ENCODE measurements around the gene TICAM2. TPM values are rescaled to one million over a fixed set of nuclear protein-coding genes. Genes with fewer than 3 reads are reported as not detected.

TICAM2 gene
- total RNA-seq, 4 donors from 2014 or later = 0.59 to 1.3 (median 0.78) TPM

DNA sequence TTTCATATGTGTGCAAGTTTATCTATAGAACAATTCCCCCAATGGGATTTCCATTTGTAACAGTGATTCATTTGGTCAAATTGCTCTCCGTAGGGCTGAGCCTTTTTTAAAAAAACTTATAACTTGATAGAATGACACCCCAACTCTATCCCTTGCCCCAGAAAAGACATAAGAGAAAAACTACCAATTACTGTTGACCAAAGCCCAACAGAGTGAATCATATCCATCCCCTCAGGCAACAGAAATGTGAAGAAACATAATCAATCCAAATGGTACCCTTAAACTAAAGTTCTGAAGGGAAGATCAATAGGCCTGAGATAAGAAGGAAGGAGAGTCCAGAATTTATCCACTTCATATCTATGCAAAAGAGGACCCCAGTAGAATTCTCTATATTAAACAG is 17.8 kb downstream of the TICAM2 start:
- Histone ChIP-seq H3K27ac (no peak overlapping the region), H3K9me3 (no peaks in the 10 kb centered on the region), H3K36me3 (no peaks in the 10 kb centered on the region), H3K27me3 (no peaks in the 10 kb centered on the region), H3K4me1 (peaks cover 20 to 30% of the 10 kb centered on the region in 2 donors), H3K4me3 (no peak overlapping the region)
- DNase-seq = no peak
- intact Hi-C loops (cut with DNase I; ENCODE audit: low total_unique reads) (no loop called here), in situ Hi-C loops (cut with MboI; ENCODE audit: low sequenced_read_pairs in 4 of 4) (loop anchor here in 2 of 4 donors (5.0 to 10.0 kb wide), 2 partner anchors 210 to 272 kb away; no protein-coding TSS in a partner anchor)
- TF ChIP-seq, protein P1, sequence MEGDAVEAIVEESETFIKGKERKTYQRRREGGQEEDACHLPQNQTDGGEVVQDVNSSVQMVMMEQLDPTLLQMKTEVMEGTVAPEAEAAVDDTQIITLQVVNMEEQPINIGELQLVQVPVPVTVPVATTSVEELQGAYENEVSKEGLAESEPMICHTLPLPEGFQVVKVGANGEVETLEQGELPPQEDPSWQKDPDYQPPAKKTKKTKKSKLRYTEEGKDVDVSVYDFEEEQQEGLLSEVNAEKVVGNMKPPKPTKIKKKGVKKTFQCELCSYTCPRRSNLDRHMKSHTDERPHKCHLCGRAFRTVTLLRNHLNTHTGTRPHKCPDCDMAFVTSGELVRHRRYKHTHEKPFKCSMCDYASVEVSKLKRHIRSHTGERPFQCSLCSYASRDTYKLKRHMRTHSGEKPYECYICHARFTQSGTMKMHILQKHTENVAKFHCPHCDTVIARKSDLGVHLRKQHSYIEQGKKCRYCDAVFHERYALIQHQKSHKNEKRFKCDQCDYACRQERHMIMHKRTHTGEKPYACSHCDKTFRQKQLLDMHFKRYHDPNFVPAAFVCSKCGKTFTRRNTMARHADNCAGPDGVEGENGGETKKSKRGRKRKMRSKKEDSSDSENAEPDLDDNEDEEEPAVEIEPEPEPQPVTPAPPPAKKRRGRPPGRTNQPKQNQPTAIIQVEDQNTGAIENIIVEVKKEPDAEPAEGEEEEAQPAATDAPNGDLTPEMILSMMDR (IDR thresholded peaks at IDR 0.05 in 4 of 5, conservative IDR thresholded peaks at IDR 0.05 in 1 of 5) = no peak
- no peak for TF ChIP-seq POLR2A (IDR thresholded peaks at IDR 0.05)
- no peak for ATAC-seq

DNA sequence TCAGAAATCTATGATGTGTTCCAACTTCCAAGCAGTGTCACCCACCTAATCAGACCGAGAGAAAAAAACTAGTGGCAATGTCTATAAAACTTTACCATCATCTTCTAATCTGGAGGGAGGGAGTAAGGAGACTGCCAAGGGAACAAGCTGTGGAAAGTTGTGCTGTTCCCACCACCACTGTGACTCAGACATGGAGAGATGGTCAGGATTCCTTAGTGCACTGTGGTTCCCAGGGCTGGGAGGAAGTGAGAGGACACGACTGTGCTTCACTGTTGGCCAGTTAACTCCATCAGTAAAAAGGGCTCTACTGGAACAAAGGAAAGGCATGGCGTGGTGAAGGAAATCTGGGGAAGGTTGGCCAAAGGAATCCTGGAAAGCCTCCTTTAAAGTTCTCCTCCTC is 18.8 kb downstream of the TICAM2 start:
- intact Hi-C loops (cut with DNase I; ENCODE audit: low total_unique reads) = no loop called here

DNA sequence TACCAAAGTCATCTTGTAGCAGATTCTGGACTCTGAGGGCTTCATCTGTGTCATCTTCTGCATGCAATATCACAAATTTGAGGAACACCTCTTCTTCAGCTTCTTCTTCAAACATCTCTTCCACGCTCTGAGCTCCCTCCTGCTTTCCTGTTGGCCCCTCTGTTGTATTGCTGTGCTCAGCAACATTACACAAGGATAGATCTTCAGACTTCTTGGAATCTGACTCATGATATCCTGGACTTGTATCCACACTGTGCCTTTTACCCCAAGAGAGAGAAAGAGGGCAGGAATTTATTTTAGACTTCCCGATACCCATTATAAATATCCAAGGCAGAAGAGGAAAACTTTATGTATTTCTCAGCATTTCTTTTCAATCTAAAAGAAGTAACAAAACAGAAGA is 21.3 kb downstream of the TICAM2 start:
- DNase-seq (no peak), ATAC-seq (no peak)
- in situ Hi-C loops (cut with MboI; ENCODE audit: low sequenced_read_pairs in 4 of 4) = loop anchor here in 2 of 4 donors (5.0 to 10.0 kb wide), 2 partner anchors 206 to 269 kb away; no protein-coding TSS in a partner anchor
- no peak for TF ChIP-seq POLR2A (IDR thresholded peaks at IDR 0.05)
- TF ChIP-seq, protein P1 (IDR thresholded peaks at IDR 0.05 in 4 of 5, conservative IDR thresholded peaks at IDR 0.05 in 1 of 5) = no peak
- Histone ChIP-seq H3K36me3 (no peaks in the 10 kb centered on the region), H3K27me3 (no peaks in the 10 kb centered on the region), H3K4me3 (no peak overlapping the region), H3K27ac (no peak overlapping the region), H3K9me3 (no peaks in the 10 kb centered on the region), H3K4me1 (no peaks in the 10 kb centered on the region)
- intact Hi-C loops (cut with DNase I; ENCODE audit: low total_unique reads) = no loop called here

More for the DNA sequence above, 18.8 kb downstream of the TICAM2 start:
- Histone ChIP-seq H3K9me3 (no peaks in the 10 kb centered on the region), H3K36me3 (no peaks in the 10 kb centered on the region), H3K4me3 (no peak overlapping the region), H3K27me3 (no peaks in the 10 kb centered on the region), H3K27ac (no peak overlapping the region), H3K4me1 (peaks cover 10 to 19% of the 10 kb centered on the region in 2 donors)
- in situ Hi-C loops (cut with MboI; ENCODE audit: low sequenced_read_pairs in 4 of 4) = loop anchor here in 2 of 4 donors (5.0 to 10.0 kb wide), 2 partner anchors 209 to 271 kb away; no protein-coding TSS in a partner anchor
- ATAC-seq (no peak), DNase-seq (no peak)
- TF ChIP-seq POLR2A (IDR thresholded peaks at IDR 0.05) = no peak

DNA sequence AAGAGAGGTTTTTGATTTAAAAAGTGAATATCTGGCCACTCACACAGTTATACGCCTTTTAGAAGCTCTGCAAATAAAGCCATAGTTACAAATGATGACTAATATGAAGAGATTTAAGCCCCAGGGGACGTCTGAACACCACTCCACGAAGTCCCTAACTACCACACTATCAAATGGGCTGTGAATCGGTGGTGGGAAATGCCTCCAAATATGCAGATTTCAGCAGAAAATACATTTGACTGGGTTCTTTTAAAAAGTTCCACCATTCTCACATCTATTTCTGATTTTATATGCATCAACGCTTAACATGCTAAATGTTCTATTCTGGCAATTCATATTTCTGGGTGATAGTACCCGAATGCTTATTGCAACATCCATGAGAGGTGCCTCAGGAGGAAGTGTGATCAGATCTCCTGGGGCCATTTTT is 22.5 kb downstream of the TICAM2 start:
- Histone ChIP-seq H3K27ac (no peak overlapping the region), H3K4me1 (no peaks in the 10 kb centered on the region), H3K36me3 (no peaks in the 10 kb centered on the region), H3K9me3 (no peaks in the 10 kb centered on the region), H3K27me3 (no peaks in the 10 kb centered on the region), H3K4me3 (no peak overlapping the region)
- DNase-seq = no peak
- intact Hi-C loops (cut with DNase I; ENCODE audit: low total_unique reads) (no loop called here), in situ Hi-C loops (cut with MboI; ENCODE audit: low sequenced_read_pairs in 4 of 4) (loop anchor here in 3 of 4 donors (5.0 to 10.0 kb wide), 2 partner anchors 205 to 267 kb away; no protein-coding TSS in a partner anchor)
- TF ChIP-seq POLR2A (IDR thresholded peaks at IDR 0.05) = no peak
- TF ChIP-seq, protein P1 (IDR thresholded peaks at IDR 0.05 in 4 of 5, conservative IDR thresholded peaks at IDR 0.05 in 1 of 5) = no peak
- ATAC-seq = no peak

DNA sequence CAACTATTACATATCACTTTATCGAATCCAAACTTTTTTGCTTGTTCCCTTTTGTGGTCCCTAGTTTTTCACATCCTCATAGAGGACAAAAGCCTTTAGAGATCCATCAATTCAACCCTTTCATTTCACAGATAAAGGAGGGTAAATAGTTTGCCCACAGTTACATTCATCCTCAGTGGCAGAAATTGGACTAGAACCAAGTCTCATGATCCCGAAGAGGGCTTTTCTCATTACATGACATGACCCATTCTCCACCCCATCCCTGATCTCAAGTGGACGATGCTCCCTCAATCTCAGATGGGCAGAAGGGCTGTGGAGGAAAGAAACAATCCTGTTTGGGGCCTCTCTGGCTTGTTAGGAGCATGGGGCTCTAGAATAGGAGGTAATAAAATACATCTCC is 23.1 kb downstream of the TICAM2 start:
- TF ChIP-seq POLR2A (IDR thresholded peaks at IDR 0.05) = no peak
- TF ChIP-seq, protein P1 (IDR thresholded peaks at IDR 0.05 in 4 of 5, conservative IDR thresholded peaks at IDR 0.05 in 1 of 5) = no peak
- DNase-seq = no peak
- Histone ChIP-seq H3K27ac (no peak overlapping the region), H3K27me3 (no peaks in the 10 kb centered on the region), H3K4me3 (no peak overlapping the region), H3K4me1 (peaks cover 0 to 3% of the 10 kb centered on the region in 2 donors), H3K36me3 (no peaks in the 10 kb centered on the region), H3K9me3 (no peaks in the 10 kb centered on the region)
- in situ Hi-C loops (cut with MboI; ENCODE audit: low sequenced_read_pairs in 4 of 4) = loop anchor here in 1 of 4 donors (5.0 kb wide), 1 partner anchor 267 kb away; no protein-coding TSS in a partner anchor
- no peak for ATAC-seq
- intact Hi-C loops (cut with DNase I; ENCODE audit: low total_unique reads) = no loop called here

Measured in gastrocnemius medialis (tissue), 4 donors.